Thoracic aorta (tissue), 2 donors: ENCODE results near the gene WWC2. TPM values are rescaled to one million over a fixed set of nuclear protein-coding genes. Genes with fewer than 3 reads are reported as not detected.

Source experiments
- ATAC-seq: fragments of 150-250 bp; one replicate; pipeline ENCODE4 v1.8.0; 2017; ENCODE audit warnings: low read depth; ENCODE audit not compliant: insufficient number of reproducible peaks, low FRiP score
- DNase-seq: peaks from one replicate; pipeline ENCODE4 v3.0.0-alpha.2; 2020; ENCODE audit warnings: low spot score
- H3K27ac ChIP-seq, 2 donors: fragments of 200-600 bp; sonication (generic); 1 replicate in 1 of 2; 2 replicates in 1 of 2; pipeline ENCODE4 v1.5.1; 2016; ENCODE audit warnings: mild to moderate bottlenecking in 2 of 2, moderate library complexity in 2 of 2
- H3K27me3 ChIP-seq: fragments of 200-600 bp; sonication (generic); replicated peaks from 2 replicates; pipeline ENCODE4 v1.6.0; 2016; ENCODE audit warnings: mild to moderate bottlenecking; ENCODE audit not compliant: insufficient read depth
- H3K36me3 ChIP-seq: fragments of 200-600 bp; sonication (generic); one replicate; pipeline ENCODE4 v1.5.1; 2016
- H3K4me1 ChIP-seq, 2 donors: fragments of 200-600 bp; sonication (generic); 1 replicate in 1 of 2; 2 replicates in 1 of 2; pipeline versions ENCODE4 v1.5.1 to v1.6.0; 2016; ENCODE audit warnings: low read depth in 2 of 2, mild to moderate bottlenecking in 1 of 2; ENCODE audit not compliant: control insufficient read depth in 1 of 2
- H3K4me3 ChIP-seq: fragments of 200-600 bp; sonication (generic); 2 replicates; pipeline ENCODE4 v1.5.1; 2016; ENCODE audit warnings: mild to moderate bottlenecking
- H3K9me3 ChIP-seq: fragments of 200-600 bp; sonication (generic); 2 replicates; pipeline ENCODE4 v1.5.1; 2016
- CTCF ChIP-seq: fragments of 200-600 bp; sonication (generic); IDR thresholded peaks from one replicate; pipeline ENCODE4 v1.5.1; 2019; ENCODE audit warnings: antibody characterized with exemption
- total RNA-seq, 2 donors: library from RNA; depleted of rRNA; stranded (reverse); fragments of >200 nt; gene quantifications; one replicate each; pipeline versions ENCODE4 v1.1.0 to v1.2.3, GENCODE V29; 2016

Gene WWC2
- total RNA-seq, 2 donors from 2014 or later = 21.1 to 44.8 TPM

- no peak for TF ChIP-seq CTCF
- Histone ChIP-seq H3K4me1 (peaks cover 0 to 5% of the 10 kb centered on the region in 2 donors), H3K4me3 (no peak overlapping the region), H3K36me3 (no peaks in the 10 kb centered on the region), H3K27me3 (no peaks in the 10 kb centered on the region), H3K27ac (no peak overlapping the region), H3K9me3 (no peaks in the 10 kb centered on the region)
- DNase-seq = no peak
- no peak for ATAC-seq
Measured at GRCh38 chr4:183337349-183337748, 238.3 kb downstream of the WWC2 start.

- no peak for DNase-seq
- H3K27ac ChIP-seq = no peak overlapping the region
- no peak for TF ChIP-seq CTCF
- H3K9me3 ChIP-seq = no peaks in the 10 kb centered on the region
- ATAC-seq = no peak
- no peaks in the 10 kb centered on the region for H3K36me3 ChIP-seq
- H3K4me3 ChIP-seq = no peak overlapping the region
- peaks cover 0 to 5% of the 10 kb centered on the region in 2 donors for H3K4me1 ChIP-seq
- no peaks in the 10 kb centered on the region for H3K27me3 ChIP-seq
Measured at GRCh38 chr4:183337833-183338232, 238.8 kb downstream of the WWC2 start.

- Histone ChIP-seq H3K27ac (no peak overlapping the region), H3K36me3 (no peaks in the 10 kb centered on the region), H3K27me3 (no peaks in the 10 kb centered on the region), H3K4me1 (peaks cover 0 to 3% of the 10 kb centered on the region in 2 donors), H3K4me3 (peak overlapping the region; percentile 35), H3K9me3 (no peaks in the 10 kb centered on the region)
- ATAC-seq = no peak
- no peak for TF ChIP-seq CTCF
- no peak for DNase-seq
Measured at GRCh38 chr4:183342541-183343533, 243.8 kb downstream of the WWC2 start.

- Histone ChIP-seq H3K4me1 (peaks cover 0 to 3% of the 10 kb centered on the region in 2 donors), H3K9me3 (no peaks in the 10 kb centered on the region), H3K27ac (no peak overlapping the region), H3K4me3 (no peak overlapping the region), H3K27me3 (no peaks in the 10 kb centered on the region), H3K36me3 (no peaks in the 10 kb centered on the region)
- no peak for DNase-seq
- no peak for TF ChIP-seq CTCF
- no peak for ATAC-seq
Measured at GRCh38 chr4:183343730-183344129, 244.7 kb downstream of the WWC2 start.

- Histone ChIP-seq H3K27ac (no peak overlapping the region), H3K4me1 (peaks cover 0 to 3% of the 10 kb centered on the region in 2 donors), H3K36me3 (no peaks in the 10 kb centered on the region), H3K27me3 (no peaks in the 10 kb centered on the region), H3K4me3 (no peak overlapping the region), H3K9me3 (no peaks in the 10 kb centered on the region)
- TF ChIP-seq CTCF = no peak
- DNase-seq = no peak
- ATAC-seq = no peak
Measured at GRCh38 chr4:183344523-183345255, 245.6 kb downstream of the WWC2 start.
